GM18499 (cell line): ENCODE results near the gene RPA3.

ENCODE experiments used
- ATAC-seq: cut with Tn5 transposase; IDR thresholded peaks from one replicate; pipeline ENCODE4 v1.9.1; 2021; ENCODE audit warnings: moderate number of reproducible peaks; ENCODE audit not compliant: insufficient read depth, unreplicated experiment

Gene RPA3

DNA sequence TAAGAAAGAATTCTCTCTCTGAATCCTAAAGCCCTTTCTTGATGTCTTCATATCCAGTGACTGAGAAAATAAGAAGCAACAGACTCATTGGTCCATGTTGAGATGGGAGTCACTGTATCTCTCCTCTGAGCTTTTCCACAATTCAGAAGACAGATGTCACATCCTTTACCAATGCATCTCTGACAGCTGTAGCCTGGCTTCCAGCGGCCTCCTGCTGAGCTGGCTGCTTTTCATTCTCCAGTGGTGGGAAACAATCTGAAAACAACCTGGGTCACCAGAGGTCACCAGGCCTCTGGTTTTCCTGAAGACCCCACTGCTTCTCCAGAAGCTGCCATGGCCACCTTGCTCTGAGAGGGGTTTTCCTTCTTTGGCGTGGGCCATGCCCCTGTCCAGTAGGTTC is 18.3 kb upstream of the RPA3 start:
- no peak for ATAC-seq

DNA sequence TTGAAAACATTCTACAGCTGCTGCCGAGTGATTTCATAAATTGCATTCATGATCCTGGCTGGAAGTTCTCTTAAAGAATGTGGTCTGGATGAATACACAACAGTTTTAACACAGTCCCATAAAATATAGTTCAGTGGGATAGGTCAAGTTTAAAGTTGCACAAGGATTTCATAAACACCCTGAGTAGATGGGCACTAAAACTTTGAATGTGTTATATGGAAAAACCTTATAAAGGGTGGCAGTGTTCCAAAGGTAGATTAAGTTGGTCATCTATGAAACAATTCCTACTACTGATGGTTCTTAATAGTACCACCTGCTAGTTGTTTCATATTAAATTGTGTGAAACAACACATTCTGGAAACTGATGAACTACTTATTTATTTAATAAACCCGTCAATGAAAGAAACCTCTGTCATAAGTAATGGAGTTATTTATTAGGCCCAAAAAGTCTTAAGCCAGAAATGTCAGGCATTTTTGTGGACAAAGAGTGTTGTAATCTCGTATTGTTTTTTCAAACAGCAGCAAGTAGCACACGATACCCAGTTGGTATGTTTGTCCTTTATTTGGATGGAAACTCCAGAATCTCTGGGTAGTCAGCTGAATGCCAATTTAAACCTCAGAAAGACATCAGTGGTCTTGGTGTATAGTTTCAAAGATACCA is 14.3 kb upstream of the RPA3 start:
- no peak for ATAC-seq

DNA sequence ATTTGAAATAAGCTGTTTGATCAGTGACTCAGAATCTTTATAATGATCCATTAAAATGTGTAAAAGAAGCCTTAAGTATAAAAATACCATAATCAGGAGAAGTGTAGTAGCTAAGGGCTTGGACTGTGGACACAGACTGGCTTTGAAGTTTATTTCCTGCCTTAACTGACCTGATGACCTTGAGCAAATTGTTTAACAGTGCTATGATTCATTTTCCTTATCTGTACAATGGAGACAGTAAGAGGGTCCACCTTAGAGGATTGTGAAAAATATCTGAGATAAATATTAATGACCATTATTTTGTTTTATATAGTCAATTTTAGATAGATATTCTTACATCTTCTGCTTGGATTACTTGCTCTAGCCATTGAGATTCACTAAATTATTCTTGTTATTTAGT is 13.3 kb upstream of the RPA3 start:
- no peak for ATAC-seq

DNA sequence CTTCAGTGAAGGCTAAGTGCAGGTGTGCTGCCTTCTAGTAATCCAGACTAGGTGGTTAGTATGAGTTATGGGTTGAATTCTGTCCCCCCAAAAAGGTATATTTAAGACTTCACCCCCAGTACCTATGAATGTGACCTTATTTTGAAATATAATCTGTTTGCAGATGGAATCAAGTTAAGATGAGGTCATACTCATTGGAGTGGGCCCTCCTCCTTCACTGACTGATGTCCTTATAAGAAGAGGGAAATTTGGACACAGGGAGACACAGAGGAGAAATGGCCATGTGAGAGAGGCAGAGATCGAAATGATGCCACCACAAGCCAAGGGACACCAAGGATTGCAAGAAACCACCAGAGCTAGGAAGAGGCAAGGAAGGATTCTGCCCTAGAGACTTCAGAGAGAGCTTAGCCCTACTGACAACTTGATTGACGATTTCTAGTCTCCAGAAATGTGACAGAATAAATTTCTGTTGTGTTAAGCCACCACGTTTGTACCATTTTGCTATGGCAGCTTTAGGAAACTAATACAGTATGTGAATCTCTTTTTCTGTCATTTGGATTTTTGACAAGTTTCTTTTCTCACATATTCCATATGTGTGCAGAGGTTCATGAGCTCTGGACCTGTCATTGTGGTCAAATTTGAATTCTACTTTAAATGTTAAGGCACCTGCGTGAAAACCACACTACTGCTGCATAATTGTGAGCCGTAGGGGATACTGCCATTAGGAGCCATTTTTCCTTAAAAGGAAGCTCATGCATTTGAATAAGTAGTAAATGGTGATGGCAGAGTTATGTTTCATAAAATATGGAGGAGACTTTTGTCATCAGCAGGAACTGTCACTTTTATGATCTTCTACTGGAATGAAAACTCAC is 2.6 kb upstream of the RPA3 start:
- ATAC-seq = no peak

DNA sequence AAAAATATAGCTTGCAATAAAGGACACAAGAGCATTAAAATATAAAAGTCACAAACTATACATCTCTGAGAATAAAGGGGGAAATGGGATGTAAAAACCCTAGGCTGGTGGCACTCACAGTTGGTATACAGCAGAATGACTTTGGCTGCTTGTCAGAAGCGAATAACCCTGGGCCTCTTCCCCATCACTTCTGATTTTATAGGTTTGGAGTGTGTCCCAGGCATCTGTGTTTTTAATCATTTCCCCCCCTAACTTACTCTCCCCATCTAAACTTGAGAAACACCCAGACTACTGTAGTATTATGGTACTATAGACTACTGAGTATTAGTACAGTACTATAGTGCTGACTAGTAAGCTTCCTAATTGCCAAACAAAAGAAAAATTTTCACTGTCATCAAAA is 1.8 kb upstream of the RPA3 start:
- ATAC-seq = no peak

DNA sequence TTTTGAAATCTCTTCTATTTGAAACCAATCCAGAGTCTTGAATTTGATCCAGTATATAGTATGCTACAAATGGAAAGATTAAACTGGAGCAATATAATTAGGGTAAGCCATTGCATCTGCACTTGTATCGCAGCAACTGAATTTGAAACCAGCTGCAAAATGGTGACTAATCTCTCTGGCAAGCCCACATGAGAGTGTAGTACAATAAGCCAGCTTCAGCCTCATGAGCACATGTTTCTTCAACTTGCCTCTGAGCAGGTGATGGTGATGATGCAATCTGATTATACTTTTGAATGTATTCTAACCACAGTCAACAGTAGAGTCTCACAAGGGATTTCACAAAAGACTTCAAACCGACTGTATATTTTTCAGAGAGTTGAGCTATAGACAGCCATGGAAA is 829 bp upstream of the RPA3 start:
- ATAC-seq = peak; percentile 96

DNA sequence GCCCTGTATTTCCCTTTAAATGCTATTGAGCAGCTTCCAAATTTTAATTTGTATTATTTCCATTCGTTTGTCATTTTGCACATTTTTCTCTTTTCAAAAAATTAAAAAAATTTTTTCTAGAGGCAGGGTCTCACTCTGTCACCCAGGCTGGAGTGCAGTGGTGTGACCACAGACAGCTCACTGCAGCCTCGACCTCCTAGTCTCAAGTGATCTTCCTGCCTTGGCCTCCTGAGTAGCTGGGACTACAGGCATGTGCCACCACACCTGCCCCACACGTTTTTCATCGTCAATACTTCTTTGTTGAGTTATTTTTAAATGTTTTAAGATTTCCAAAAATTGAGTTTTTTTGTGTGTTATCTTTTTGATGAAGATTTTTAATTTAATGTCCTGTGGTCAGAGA is 4.7 kb downstream of the RPA3 start:
- ATAC-seq = no peak

DNA sequence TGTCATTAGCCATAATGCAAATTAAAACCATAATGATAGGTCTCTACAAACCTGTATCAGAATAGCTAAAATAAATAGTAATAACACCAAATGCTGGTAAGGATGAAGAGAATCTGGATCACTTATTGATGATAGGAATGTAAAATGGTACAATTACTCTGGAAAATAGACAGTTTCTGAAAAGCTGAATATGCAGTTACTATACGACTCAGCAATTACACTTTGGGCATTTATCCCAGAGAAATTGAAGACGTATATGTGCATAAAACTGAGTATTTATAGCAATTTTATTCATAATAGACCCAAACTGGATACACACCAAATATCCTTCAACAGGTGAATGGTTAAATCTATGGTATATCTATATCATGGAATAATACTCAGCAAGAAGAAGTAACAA is 7.9 kb downstream of the RPA3 start:
- ATAC-seq = no peak

DNA sequence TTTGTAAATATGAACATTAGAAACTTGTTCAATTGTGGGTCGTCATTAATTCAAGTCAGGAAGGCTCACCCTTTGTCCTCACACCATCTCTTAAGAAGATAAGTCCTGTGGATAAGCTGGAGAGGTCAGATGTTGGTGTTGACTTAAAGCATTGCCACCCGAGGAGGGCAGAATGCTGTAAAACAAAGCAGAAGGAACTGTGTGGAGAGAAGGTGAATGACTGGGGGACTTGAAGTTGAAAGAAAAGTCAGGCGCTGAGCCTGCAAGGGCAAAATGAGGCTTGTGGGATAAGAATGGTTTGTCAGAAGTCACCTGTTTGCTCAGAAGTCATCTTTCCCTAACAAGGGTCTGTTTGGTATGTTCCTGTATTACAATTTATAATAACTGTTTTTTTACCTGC is 9.1 kb downstream of the RPA3 start:
- no peak for ATAC-seq

DNA sequence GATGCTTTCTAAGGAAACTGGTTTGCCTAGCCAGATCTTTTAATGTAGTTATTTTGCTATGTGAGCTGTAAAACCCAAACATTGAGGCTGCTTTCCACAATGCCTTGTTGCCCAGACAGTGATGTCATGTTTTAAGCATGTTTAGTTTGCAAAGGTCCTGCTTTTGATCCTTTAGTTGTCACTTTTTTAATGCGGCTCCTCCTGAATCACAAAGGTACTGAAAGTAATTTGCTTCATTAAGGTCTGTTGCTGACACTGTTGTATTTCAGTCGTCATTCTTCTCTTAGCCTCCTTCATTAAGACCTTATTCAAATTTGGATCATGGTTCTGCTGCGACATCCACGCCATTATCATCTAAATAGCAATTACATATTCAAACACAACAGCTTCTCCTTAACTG is 10.6 kb downstream of the RPA3 start:
- no peak for ATAC-seq

DNA sequence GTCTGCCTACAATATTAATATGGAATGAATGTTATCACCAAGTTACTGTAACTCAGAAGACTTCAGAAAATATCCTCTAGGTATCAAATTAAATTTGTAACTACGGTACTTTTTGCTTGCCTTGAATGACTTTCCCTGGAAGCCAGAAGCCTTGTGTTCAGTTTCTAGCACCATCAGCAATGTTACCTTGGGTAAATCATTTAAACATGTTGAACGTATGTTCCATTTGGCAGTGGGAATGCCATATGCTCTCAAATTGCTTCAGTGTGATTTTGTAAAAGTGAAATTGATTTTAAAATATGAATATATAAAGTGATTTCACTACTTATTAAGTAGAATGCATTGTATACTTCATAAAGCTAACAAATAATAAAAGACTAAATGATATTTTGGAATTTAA is 11.2 kb downstream of the RPA3 start:
- ATAC-seq = no peak

DNA sequence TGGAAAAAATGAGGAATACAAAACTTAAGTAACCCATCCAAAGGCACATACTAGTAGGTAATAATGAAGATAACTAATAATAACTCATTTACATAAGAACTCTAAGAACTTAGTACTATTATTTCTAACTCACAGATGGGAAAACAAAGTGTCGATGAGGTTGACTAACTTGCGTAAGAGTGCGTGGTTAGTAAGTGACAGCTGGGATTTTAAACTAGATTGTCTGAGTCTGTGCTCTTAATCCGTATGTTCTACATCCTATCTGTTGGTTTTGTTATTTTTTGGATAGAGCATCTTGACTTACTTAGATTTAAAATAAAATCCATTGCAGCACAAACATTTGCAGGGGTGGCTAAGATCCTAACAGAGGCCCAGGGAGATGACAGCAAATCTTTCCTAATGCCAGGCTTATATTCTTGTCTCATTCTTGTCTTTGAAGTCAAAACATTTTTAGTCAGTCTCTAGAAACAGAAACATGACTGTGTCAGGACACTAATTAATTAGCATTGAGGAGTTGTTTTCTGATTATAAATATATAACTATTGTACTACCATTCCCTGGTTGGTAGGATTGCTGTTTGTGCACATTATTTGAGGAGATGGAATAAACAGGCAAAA is 11.7 kb downstream of the RPA3 start:
- peak; percentile 19 for ATAC-seq

DNA sequence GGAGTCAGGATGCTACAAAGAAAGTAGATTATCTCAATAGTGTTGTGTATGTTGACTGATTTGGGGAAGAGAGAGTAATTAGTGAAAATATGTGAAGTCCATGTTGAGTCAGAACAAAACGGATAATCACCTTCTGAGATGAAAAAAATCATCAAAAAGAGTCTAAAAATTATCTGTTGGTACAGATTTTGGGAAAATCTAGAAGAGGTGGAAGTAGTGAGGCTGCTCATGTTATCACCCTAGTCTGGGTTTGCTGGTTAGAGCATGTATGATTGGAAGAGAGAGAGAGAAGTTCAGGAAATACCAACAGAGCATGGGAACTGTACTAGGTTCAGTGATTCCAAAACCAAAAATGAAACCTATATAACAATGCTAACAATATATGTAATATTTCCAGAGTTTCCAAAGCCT is 12.3 kb downstream of the RPA3 start:
- peak; percentile 59 for ATAC-seq

DNA sequence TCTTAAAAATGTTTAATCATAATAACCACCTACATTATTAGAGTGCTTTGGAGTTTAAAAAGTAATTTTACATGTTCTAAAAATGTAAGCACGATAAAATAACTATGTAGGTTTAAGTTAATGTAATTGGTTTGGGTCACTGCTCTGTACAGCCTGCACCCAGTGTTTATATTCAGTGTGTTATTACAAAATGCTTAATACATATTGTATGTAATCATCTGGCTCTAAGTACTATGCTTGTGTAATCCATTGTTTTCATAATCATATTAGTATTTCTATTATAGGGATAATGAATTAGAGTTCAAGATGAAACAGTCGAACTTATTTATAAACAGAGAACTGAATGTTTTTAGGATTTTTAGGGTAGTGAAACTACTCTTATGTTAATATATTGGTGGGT is 13.1 kb downstream of the RPA3 start:
- no peak for ATAC-seq

DNA sequence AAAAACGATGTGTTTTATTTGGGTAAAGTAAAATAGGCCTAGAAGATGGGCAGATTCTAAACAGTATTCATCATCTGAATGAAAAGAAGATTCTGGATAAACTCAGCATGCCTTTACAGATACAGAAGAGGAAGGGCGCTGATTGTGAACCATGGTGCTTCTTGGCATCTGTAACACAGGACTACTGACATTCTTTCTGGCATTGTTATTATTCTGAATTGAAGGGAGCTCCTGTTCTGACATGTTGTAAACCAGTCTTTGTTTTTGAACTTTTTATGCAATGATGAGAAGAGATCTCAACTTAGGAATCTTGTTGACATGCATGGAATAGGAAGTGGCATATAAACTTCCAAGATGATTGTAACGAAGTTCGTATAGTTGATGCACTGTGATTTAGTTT is 13.5 kb downstream of the RPA3 start:
- ATAC-seq = no peak

DNA sequence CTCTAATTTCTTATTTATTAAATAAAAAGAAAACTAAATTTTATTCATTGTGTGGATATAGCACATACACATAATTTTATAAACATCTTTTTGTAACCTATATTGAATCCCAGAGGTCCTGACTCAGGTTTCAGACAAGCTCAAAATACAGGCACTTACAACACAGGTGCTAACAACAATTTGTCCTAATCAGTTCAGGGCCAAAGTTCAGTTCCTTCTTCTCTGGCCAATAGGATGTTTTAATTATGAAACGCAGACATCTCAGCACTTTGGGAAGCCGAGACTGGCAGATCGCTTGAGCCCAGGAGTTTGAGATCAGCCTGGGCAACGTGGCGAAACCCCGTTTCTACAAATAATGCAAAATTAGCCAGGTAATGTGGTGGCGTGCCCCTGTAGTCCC is 15.0 kb downstream of the RPA3 start:
- no peak for ATAC-seq

DNA sequence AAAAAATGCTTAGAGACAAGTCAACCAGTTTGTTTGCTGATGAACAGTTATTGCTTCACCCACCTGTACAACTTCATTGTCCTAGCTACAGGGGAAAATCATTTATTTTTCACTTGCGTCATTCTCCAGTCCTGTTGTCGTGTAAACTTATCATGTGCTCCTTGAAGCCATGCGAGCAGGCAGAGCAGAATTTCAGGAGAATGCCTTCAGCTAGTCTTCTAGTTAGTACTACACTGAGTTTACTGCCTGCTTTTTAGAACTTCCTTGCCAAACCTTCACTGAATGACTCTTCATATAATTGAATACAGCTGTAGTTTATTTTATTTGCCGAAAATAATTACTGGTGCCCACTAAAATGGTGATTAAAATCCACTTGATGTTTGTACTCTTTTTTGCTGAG is 15.6 kb downstream of the RPA3 start:
- ATAC-seq = no peak

DNA sequence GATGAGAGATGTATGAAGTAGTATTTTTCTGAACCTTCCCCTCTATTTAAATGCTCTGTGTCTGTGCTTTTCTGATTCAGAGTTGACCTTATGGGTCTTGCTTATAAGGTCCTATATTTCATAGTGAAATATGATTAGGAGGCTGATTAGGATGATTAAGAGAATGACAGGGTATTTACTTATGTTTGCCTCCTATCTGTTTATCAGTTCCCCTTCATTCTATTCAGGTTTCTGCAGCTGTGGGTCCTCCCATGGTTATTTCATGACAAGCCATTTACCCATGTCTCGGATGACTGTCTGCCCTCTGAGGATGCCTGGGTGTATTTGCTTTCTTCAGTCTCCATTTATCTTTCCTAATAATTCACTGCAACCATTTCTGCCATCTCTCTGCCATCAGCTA is 16.9 kb downstream of the RPA3 start:
- no peak for ATAC-seq

DNA sequence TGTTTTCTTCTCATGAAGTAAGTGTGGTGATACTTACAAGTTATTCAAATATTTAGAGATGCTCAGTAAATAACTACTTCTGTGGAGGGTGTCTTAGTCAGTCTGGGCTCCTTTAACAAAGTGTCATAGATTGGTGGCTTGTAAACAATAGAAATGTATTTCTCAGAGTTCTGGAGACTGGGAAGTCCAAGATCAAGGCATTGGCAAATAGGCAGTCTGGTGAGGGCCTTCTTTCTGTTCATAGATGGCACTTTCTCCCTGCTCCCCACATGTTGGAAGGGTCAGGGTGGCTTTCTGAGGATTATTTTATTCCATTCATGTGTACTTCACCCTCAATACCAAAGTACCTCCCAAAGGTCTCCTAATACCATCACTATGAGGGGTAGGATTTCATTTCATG is 18.4 kb downstream of the RPA3 start:
- no peak for ATAC-seq

DNA sequence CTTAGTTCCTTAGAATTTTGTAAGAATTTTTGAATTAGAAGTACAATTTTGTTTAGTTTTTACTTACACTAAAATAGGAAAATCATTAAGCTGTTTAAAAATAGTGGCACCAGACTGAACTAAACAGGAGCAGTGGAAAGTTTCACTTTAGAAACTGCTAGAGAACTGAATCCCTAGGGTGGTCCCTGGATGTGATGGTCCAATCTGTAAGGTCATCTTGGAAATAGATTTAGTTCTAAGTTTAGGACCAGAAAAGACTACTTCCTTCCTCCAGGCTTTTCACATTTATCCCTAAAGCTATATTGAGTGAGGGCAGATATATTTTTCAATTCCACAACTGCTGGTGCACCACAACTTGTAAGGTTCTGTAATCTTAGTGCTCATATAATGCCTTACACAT is 19.0 kb downstream of the RPA3 start:
- ATAC-seq = no peak

DNA sequence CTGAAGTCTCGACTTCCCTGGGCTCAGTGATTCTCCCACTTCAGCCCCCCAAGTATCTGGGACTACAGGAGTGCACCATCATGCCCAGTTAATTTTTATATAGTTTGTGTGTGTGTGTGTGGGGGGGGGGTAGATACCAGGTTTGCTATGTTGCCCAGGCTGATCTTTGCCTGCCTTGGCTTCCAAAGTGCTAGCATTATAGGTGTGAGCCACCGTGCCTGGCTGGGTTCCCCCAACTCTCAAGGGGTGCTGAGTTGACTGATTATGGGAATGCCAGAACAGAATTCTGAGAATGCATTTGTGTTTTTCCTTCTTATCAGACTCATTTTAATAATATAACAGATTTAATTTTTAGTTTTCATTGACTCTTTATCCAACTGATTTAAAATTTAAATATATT is 19.5 kb downstream of the RPA3 start:
- ATAC-seq = no peak
